Nephron (organoid): Measurements from ENCODE around the gene SCFD1.
"Not testable (repeated sequence)": the region's sequence is repeated elsewhere in the genome, so short reads cannot be mapped to it uniquely, and the experiment has no call there.

Source experiments
- H3K27ac Mint-ChIP-seq, 3 experiments: 2 replicates each; pipeline ENCODE4 v1.8.0; 2020; ENCODE audit warnings: mixed read lengths in 3 of 3, mild to moderate bottlenecking in 2 of 3, moderate library complexity in 1 of 3
- H3K27me3 Mint-ChIP-seq: 2 replicates; pipeline ENCODE4 v1.8.0; 2021; ENCODE audit warnings: low read depth, mild to moderate bottlenecking, moderate library complexity, mixed read lengths
- H3K36me3 Mint-ChIP-seq: 2 replicates; pipeline ENCODE4 v1.8.0; 2020; ENCODE audit warnings: low read depth, mixed read lengths
- H3K4me1 Mint-ChIP-seq: 2 replicates; pipeline ENCODE4 v1.8.0; 2020; ENCODE audit warnings: mixed read lengths
- H3K4me3 Mint-ChIP-seq, 3 experiments: 2 replicates each; pipeline ENCODE4 v1.8.0; 2020; ENCODE audit warnings: mild to moderate bottlenecking in 3 of 3, mixed read lengths in 3 of 3, moderate library complexity in 2 of 3
- H3K9me3 Mint-ChIP-seq: 2 replicates; pipeline ENCODE4 v1.8.0; 2020; ENCODE audit warnings: mixed read lengths
- CTCF ChIP-seq, 3 experiments: fragments of 200-600 bp; sonication (generic); IDR thresholded peaks; one replicate each; pipeline ENCODE4 v1.5.0; 2021; ENCODE audit warnings: antibody characterized with exemption in 3 of 3; ENCODE audit not compliant: unreplicated experiment in 3 of 3

The SCFD1 gene

DNA sequence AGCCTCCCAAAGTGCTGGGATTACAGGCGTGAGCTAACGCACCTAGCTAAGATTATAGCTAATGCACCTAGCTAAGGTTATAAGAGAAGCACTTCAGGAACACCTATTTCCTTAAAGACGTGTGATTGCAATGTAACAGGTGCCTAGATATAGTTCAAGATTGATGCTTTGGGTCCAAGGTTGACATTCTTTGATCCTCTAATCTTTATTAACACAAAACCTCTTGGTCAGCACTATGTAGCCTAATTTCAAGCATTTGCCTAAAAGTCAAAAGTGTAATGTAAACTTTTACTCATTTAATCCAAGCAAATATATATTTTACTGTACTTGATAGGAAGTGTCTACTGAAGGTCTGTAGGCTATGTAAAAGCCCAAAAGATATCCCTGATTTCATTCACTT lies 36.5 kb downstream of the SCFD1 start:
- Mint-ChIP-seq H3K36me3 (peaks cover 39% of the 10 kb centered on the region), H3K27me3 (no peaks in the 10 kb centered on the region), H3K4me3 (no peak overlapping the region), H3K4me1 (no peaks in the 10 kb centered on the region), H3K9me3 (peaks cover 4% of the 10 kb centered on the region), H3K27ac (no peak overlapping the region)
- TF ChIP-seq CTCF (IDR thresholded peaks at IDR 0.05; ENCODE audit: unreplicated experiment in 3 of 3): no peak

DNA sequence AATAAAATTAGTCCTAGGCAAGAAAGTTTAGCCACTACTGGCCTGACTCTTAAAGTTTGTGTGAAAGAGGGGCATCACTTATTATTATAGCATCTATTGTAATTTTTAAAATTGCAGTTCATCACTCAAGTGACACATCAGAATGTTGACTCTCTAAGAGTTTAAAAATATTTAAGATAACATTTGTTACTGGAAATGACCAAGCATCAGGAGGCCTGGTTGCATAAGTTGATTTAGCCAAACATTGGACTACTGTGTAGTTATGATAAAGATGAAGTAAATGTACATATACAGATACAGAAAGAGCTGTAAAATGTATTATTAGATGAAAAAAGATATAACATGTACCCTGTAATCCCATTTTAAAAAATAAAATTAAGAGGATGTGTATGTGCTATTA lies 47.5 kb downstream of the SCFD1 start:
- no peaks in the 10 kb centered on the region for H3K27me3 Mint-ChIP-seq
- H3K4me3 Mint-ChIP-seq: no peak overlapping the region
- peaks cover 64% of the 10 kb centered on the region for H3K36me3 Mint-ChIP-seq
- H3K4me1 Mint-ChIP-seq: no peaks in the 10 kb centered on the region
- H3K27ac Mint-ChIP-seq: no peak overlapping the region
- no peak for TF ChIP-seq CTCF (IDR thresholded peaks at IDR 0.05; ENCODE audit: unreplicated experiment in 3 of 3)
- peaks cover 23% of the 10 kb centered on the region for H3K9me3 Mint-ChIP-seq

GRCh38 chr14:30673071-30673470 lies 51.0 kb downstream of the SCFD1 start:
- no peak for TF ChIP-seq CTCF (IDR thresholded peaks at IDR 0.05; ENCODE audit: unreplicated experiment in 3 of 3)

GRCh38 chr14:30678926-30679431 lies 56.9 kb downstream of the SCFD1 start:
- peaks cover 5% of the 10 kb centered on the region for H3K9me3 Mint-ChIP-seq
- H3K27me3 Mint-ChIP-seq: no peaks in the 10 kb centered on the region
- H3K27ac Mint-ChIP-seq: no peak overlapping the region
- H3K36me3 Mint-ChIP-seq: peaks cover 60% of the 10 kb centered on the region
- no peak overlapping the region for H3K4me3 Mint-ChIP-seq
- no peak for TF ChIP-seq CTCF (IDR thresholded peaks at IDR 0.05; ENCODE audit: unreplicated experiment in 3 of 3)
- no peaks in the 10 kb centered on the region for H3K4me1 Mint-ChIP-seq

More at GRCh38 chr14:30673071-30673470, 51.0 kb downstream of the SCFD1 start:
- H3K36me3 Mint-ChIP-seq: peaks cover 62% of the 10 kb centered on the region
- H3K9me3 Mint-ChIP-seq: peaks cover 2% of the 10 kb centered on the region
- no peak overlapping the region for H3K4me3 Mint-ChIP-seq
- no peak overlapping the region for H3K27ac Mint-ChIP-seq
- no peaks in the 10 kb centered on the region for H3K4me1 Mint-ChIP-seq
- H3K27me3 Mint-ChIP-seq: no peaks in the 10 kb centered on the region

DNA sequence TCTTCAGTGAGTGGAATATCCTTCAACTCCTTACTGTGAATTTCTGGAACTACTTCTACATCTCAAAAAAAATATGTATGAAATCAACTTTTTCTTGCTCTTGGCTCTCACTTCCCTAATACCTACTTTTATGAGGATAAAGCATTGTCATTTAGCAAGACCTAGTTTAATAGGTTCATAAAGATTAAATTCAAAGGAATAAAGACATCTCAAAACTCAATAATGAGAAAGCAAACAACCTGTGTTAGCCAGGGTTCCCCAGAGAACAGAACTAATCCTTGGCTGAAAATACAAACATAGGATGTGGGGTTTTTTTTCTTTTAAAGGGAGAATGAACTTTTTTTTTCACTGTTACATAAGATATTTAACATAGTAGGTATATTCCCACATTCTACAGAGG lies 57.9 kb downstream of the SCFD1 start:
- Mint-ChIP-seq H3K27ac (no peak overlapping the region), H3K9me3 (peaks cover 8% of the 10 kb centered on the region), H3K4me3 (no peak overlapping the region), H3K36me3 (peaks cover 59% of the 10 kb centered on the region), H3K27me3 (no peaks in the 10 kb centered on the region), H3K4me1 (no peaks in the 10 kb centered on the region)
- TF ChIP-seq CTCF (IDR thresholded peaks at IDR 0.05; ENCODE audit: unreplicated experiment in 3 of 3): no peak

DNA sequence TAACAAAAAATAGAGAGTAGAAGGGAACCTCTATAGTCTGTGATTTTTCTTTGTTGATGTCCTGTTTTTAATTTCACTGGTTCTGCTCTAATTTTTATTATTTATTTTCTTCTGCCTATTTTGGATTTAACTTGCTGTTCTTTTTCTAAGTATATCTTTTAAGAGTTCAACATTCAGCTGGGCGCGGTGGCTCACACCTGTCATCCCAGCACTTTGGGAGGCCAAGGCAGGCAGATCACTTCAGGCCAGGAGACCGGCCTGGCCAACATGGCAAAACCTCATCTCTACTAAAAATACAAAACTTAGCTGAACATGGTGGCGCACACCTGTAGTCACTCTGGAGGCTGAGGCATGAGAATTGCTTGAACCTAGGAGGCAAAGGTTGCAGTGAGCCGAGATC lies 58.7 kb downstream of the SCFD1 start:
- H3K9me3 Mint-ChIP-seq, H3K27ac Mint-ChIP-seq, H3K27me3 Mint-ChIP-seq, H3K4me3 Mint-ChIP-seq, H3K4me1 Mint-ChIP-seq: not testable (repeated sequence)
- peaks cover 52% of the 10 kb centered on the region for H3K36me3 Mint-ChIP-seq
